HepG2 (cell line): Measurements from ENCODE around the gene C19orf47. TPM values are rescaled to one million over a fixed set of nuclear protein-coding genes. Genes with fewer than 3 reads are reported as not detected.
A peak's percentile ranks its signal among the peaks of the same experiment; 100 is the strongest.

Experiments used
- ATAC-seq: fragments of 200-7000 bp; cut with Tn5 transposase; 3 replicates; pipeline ENCODE4 v1.9.1; 2020; ENCODE audit warnings: mild to moderate bottlenecking, moderate library complexity
- BruUV-seq: library from RNA; stranded (reverse); fragments of 400-500 nt; replicated peaks from 2 replicates; lab custom pipeline; 2021; lab: Mats Ljungman, UMichigan
- CTCF ChIA-PET: fragments of 300-600 bp; formaldehyde crosslinking; extraction: SDS; loops from one replicate; lab custom pipeline; 2021; ENCODE audit warnings: low total read pairs, inconsistent platforms, low intra/inter-chr PET ratio; lab: Yijun Ruan, JAX
- POLR2A ChIA-PET: fragments of 350-600 bp; sonication (Branson Sonifier 250); formaldehyde crosslinking; loops from one replicate; lab custom pipeline; 2020; ENCODE audit warnings: antibody characterized with exemption, inconsistent platforms; lab: Yijun Ruan, JAX
- DNase-seq: peaks from one replicate; pipeline ENCODE4 v3.0.0-alpha.2; 2015; ENCODE audit warnings: low spot score
- FAIRE-seq: peaks from 3 replicates; lab custom pipeline; 2011; peaks lifted over from hg19 to GRCh38; lab: Jason Lieb, UNC
- H2AFZ ChIP-seq: one replicate; pipeline ENCODE4 v1.6.1; 2011; ENCODE audit warnings: low read length, inconsistent platforms
- H3K27ac ChIP-seq: fragments of 300-600 bp; 3 replicates; pipeline ENCODE4 v1.8.0; 2011; ENCODE audit warnings: mixed run types, mild to moderate bottlenecking, mixed read lengths, low read length, inconsistent platforms; ENCODE audit not compliant: insufficient read depth; ENCODE audit errors: extremely low read length
- H3K27me3 ChIP-seq, 2 experiments: fragments of 200-600 bp in 1 of 2; 2 replicates in 1 of 2; 3 replicates in 1 of 2; pipeline versions ENCODE4 v1.6.0 to v1.8.0; 2011; ENCODE audit warnings: low read length in 2 of 2, mild to moderate bottlenecking in 2 of 2, moderate library complexity in 2 of 2, inconsistent platforms in 1 of 2; ENCODE audit not compliant: insufficient read depth in 2 of 2, control insufficient read depth in 1 of 2
- H3K36me3 ChIP-seq, 2 experiments: fragments of 200-600 bp in 1 of 2; replicated peaks in 1 of 2; 2 replicates in 1 of 2; 3 replicates in 1 of 2; pipeline versions ENCODE4 v1.5.1 to v1.8.0; 2011; ENCODE audit warnings: low read length in 2 of 2, inconsistent platforms in 1 of 2; ENCODE audit not compliant: insufficient read depth in 2 of 2, control insufficient read depth in 1 of 2
- H3K4me1 ChIP-seq: 2 replicates; pipeline ENCODE4 v1.5.1; 2012; ENCODE audit warnings: low read length, inconsistent platforms; ENCODE audit not compliant: insufficient read depth
- H3K4me2 ChIP-seq: 2 replicates; pipeline ENCODE4 v1.6.0; 2011; ENCODE audit warnings: low read depth, low read length, inconsistent platforms
- H3K4me3 ChIP-seq, 3 experiments: fragments of 200-600 bp in 1 of 3; sonication (generic), shearing (Covaris generic) in 1 of 3; replicated peaks in 1 of 3; 2 replicates each; pipeline ENCODE4 v1.5.1; 2011 to 2016; ENCODE audit warnings: low read length in 3 of 3, inconsistent platforms in 2 of 3, low read depth in 2 of 3, mild to moderate bottlenecking in 2 of 3, control low read depth in 1 of 3, mixed read lengths in 1 of 3; ENCODE audit not compliant: insufficient read depth in 1 of 3
- H3K79me2 ChIP-seq: one replicate; pipeline ENCODE4 v1.6.1; 2011; ENCODE audit warnings: low read length, inconsistent platforms; ENCODE audit not compliant: insufficient read depth
- H3K9ac ChIP-seq: 2 replicates; pipeline ENCODE4 v1.6.0; 2011; ENCODE audit warnings: mild to moderate bottlenecking, low read depth, low read length, inconsistent platforms; ENCODE audit not compliant: insufficient read depth
- H3K9me3 ChIP-seq: 2 replicates; pipeline ENCODE4 v1.5.1; 2012; ENCODE audit warnings: mild to moderate bottlenecking, low read length
- H4K20me1 ChIP-seq: 2 replicates; pipeline ENCODE4 v1.6.0; 2011; ENCODE audit warnings: inconsistent platforms, mild to moderate bottlenecking, low read length, moderate library complexity; ENCODE audit not compliant: insufficient read depth
- FOXC1 ChIP-seq: sonication (generic); formaldehyde crosslinking; IDR thresholded peaks from 2 replicates; pipeline ENCODE4 v1.8.0; 2022; ENCODE audit warnings: mild to moderate bottlenecking, missing genetic modification reagents, borderline replicate concordance
- GTF2F1 ChIP-seq: fragments of 150-350 bp; IDR thresholded peaks from 2 replicates; pipeline ENCODE4 v1.6.1; 2014; ENCODE audit warnings: low read length
- HCFC1 ChIP-seq: fragments of 150-350 bp; IDR thresholded peaks from 2 replicates; pipeline ENCODE4 v1.6.1; 2014; ENCODE audit warnings: low read depth, low read length
- MED13 ChIP-seq: sonication (generic); formaldehyde crosslinking; IDR thresholded peaks from 2 replicates; pipeline ENCODE4 v1.5.0; 2020; ENCODE audit warnings: missing genetic modification reagents
- NFE2 ChIP-seq: sonication (generic); formaldehyde crosslinking; IDR thresholded peaks from 2 replicates; pipeline ENCODE4 v1.4.0; 2020; ENCODE audit warnings: missing genetic modification reagents
- NR2F2 ChIP-seq: IDR thresholded peaks from 2 replicates; pipeline ENCODE4 v1.6.1; 2012; ENCODE audit warnings: low read depth, inconsistent platforms, borderline replicate concordance
- SKI ChIP-seq: fragments of 450-650 bp; IDR thresholded peaks from one replicate; pipeline ENCODE4 v1.6.1; 2018; ENCODE audit warnings: mild to moderate bottlenecking; ENCODE audit not compliant: partially characterized antibody
- SP1 ChIP-seq, 2 experiments: fragments of 450-650 bp in 1 of 2; sonication (generic) in 1 of 2; formaldehyde crosslinking in 1 of 2; IDR thresholded peaks; 2 replicates each; pipeline versions ENCODE4 v1.4.0 to v1.6.1; 2016 to 2020; ENCODE audit warnings: missing genetic modification reagents in 1 of 2
- TARDBP ChIP-seq: sonication (generic); formaldehyde crosslinking; IDR thresholded peaks from 2 replicates; pipeline ENCODE4 v1.8.0; 2022; ENCODE audit warnings: mild to moderate bottlenecking, missing genetic modification reagents
- ZNF136 ChIP-seq: sonication (generic); formaldehyde crosslinking; IDR thresholded peaks from 2 replicates; pipeline ENCODE4 v1.8.1; 2022; ENCODE audit warnings: low read depth, mild to moderate bottlenecking, moderate library complexity, missing genetic modification reagents
- ZNF512 ChIP-seq: sonication (generic); formaldehyde crosslinking; IDR thresholded peaks from 2 replicates; pipeline ENCODE4 v1.4.0; 2020; ENCODE audit warnings: mild to moderate bottlenecking, missing genetic modification reagents
- ZNF550 ChIP-seq: sonication (generic); formaldehyde crosslinking; IDR thresholded peaks from 2 replicates; pipeline ENCODE4 v1.4.0; 2020; ENCODE audit warnings: mild to moderate bottlenecking, missing genetic modification reagents, borderline replicate concordance
- ZNF598 ChIP-seq: sonication (generic); formaldehyde crosslinking; IDR thresholded peaks from 2 replicates; pipeline ENCODE4 v1.5.1; 2020; ENCODE audit warnings: mild to moderate bottlenecking, missing genetic modification reagents, borderline replicate concordance
- ZNF652 ChIP-seq: IDR thresholded peaks from 2 replicates; pipeline ENCODE4 v1.6.1; 2016; ENCODE audit warnings: low read depth, borderline replicate concordance
- ZNF792 ChIP-seq: IDR thresholded peaks from 2 replicates; pipeline ENCODE4 v1.6.1; 2016
- WGBS: methylation state at CpG from one replicate; pipeline ENCODE4 v1.1.6; 2017; ENCODE audit warnings: low lambda C conversion rate; 5-methylcytosine and 5-hydroxymethylcytosine counted together
- in situ Hi-C: cut with HindIII; loops from 2 replicates; pipeline ENCODE4 v1.10.0; 2017; ENCODE audit warnings: low pct_unique_long_range_greater_than_20kb; ENCODE audit not compliant: extremely low pct_ligation_motif_present
- intact Hi-C: fragments of 100-400 bp; cut with micrococcal nuclease; formaldehyde crosslinking; loops from one replicate; pipeline ENCODE4 v1.10.0; 2022; ENCODE audit not compliant: unreplicated experiment
- polyA plus RNA-seq, 8 experiments: library from polyadenylated mRNA; depleted of rRNA in 3 of 8; stranded (reverse) in 7 of 8; unstranded in 1 of 8; fragments of >200 nt; fragmentation: Illumina TruSeq in 4 of 8; extraction: Trizol in 4 of 8; gene quantifications; 2 replicates each; pipeline versions ENCODE4 v1.2.1 to v1.2.3, GENCODE V29; 2011 to 2016; ENCODE audit warnings: low read depth in 4 of 8, missing spikeins in 1 of 8, mixed read lengths in 1 of 8; ENCODE audit not compliant: insufficient read depth in 1 of 8
- total RNA-seq, 5 experiments: library from RNA; depleted of rRNA; stranded (reverse); fragments of >200 nt; fragmentation: Illumina TruSeq; extraction: Trizol; gene quantifications; 2 replicates each; pipeline ENCODE4 v1.2.3, GENCODE V29; 2016; ENCODE audit warnings: low read depth in 1 of 5
- TF ChIP-seq, protein P1 (sequence below): sonication (generic); formaldehyde crosslinking; IDR thresholded peaks from 2 replicates; pipeline ENCODE4 v1.8.1; 2022; ENCODE audit warnings: low read depth, mild to moderate bottlenecking, missing genetic modification reagents

The C19orf47 gene
- total and polyA plus RNA-seq, 2 of the 13 experiments (the other 11 are each of a cell fraction or from before 2014, with no cell fraction given) = 8.1 to 10.6 TPM

DNA sequence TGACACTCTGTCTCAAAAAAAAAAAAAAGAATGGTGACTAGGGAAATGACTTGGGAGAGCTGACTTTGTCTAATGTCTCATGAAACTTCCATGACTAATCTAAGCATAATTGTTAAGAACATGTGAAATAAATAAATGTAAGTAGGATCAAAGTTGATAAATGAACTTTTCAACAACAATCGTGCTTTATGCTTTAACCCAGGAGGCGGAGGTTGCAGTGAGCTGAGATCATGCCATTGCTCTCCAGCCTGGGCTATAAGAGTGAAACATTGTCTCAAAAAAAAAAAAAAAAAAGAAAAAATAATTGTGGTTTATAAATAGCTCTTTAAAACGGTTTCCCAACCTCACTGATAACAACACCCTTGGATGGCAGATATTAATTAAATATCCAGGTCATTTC, 50.2 kb downstream of the C19orf47 start:
- 65% methylated on average over 3 of the region's 3 CpGs for WGBS
- no peak for ATAC-seq
- no peak overlapping the region for H3K27ac ChIP-seq
- H3K4me1 ChIP-seq = peaks cover 10% of the 10 kb centered on the region
- CTCF ChIA-PET = no interaction called here
- H3K4me2 ChIP-seq = no peak overlapping the region
- in situ Hi-C loops = no loop called here
- no peaks in the 10 kb centered on the region for H3K79me2 ChIP-seq
- FAIRE-seq = no peak
- H3K9ac ChIP-seq = no peak overlapping the region
- no peaks in the 10 kb centered on the region for H3K9me3 ChIP-seq
- BruUV-seq = no TSS peak
- H3K36me3 ChIP-seq = no peaks in the 10 kb centered on the region
- H4K20me1 ChIP-seq = no peaks in the 10 kb centered on the region
- intact Hi-C loops = no loop called here
- no peak for DNase-seq
- no peak overlapping the region for H3K4me3 ChIP-seq
- POLR2A ChIA-PET = no interaction called here
- TF ChIP-seq ZNF136 = no peak
- TF ChIP-seq ZNF550 (CRISPR knock-in tag) = no peak
- no peak for TF ChIP-seq SKI
- TF ChIP-seq SP1 (IDR thresholded peaks at IDR 0.05) = no peak
- TF ChIP-seq SP1 (CRISPR knock-in tag; IDR thresholded peaks at IDR 0.05) = no peak
- H2AFZ ChIP-seq = no peak overlapping the region
- H3K27me3 ChIP-seq = no peaks in the 10 kb centered on the region

- no peak for FAIRE-seq
- ChIA-PET CTCF (no interaction called here), POLR2A (no interaction called here)
- H3K9ac ChIP-seq = no peak overlapping the region
- no peaks in the 10 kb centered on the region for H3K27me3 ChIP-seq
- intact Hi-C loops (no loop called here), in situ Hi-C loops (no loop called here)
- H3K4me2 ChIP-seq = peak overlapping the region; percentile 48; the same call in 1 of the 2 replicates
- no peak overlapping the region for H2AFZ ChIP-seq
- H4K20me1 ChIP-seq = no peaks in the 10 kb centered on the region
- H3K4me3 ChIP-seq = no peak overlapping the region
- H3K36me3 ChIP-seq = no peaks in the 10 kb centered on the region
- H3K4me1 ChIP-seq = peaks cover 20% of the 10 kb centered on the region
- 23% methylated on average over 2 of the region's 6 CpGs for WGBS
- no peaks in the 10 kb centered on the region for H3K9me3 ChIP-seq
- no TSS peak for BruUV-seq
- no peak for DNase-seq
- H3K79me2 ChIP-seq = no peaks in the 10 kb centered on the region
- H3K27ac ChIP-seq = no peak overlapping the region
- no peak for ATAC-seq
- TF ChIP-seq ZNF512 (CRISPR knock-in tag) = no peak
- TF ChIP-seq NFE2 (CRISPR knock-in tag) = no peak
- TF ChIP-seq, protein P1, sequence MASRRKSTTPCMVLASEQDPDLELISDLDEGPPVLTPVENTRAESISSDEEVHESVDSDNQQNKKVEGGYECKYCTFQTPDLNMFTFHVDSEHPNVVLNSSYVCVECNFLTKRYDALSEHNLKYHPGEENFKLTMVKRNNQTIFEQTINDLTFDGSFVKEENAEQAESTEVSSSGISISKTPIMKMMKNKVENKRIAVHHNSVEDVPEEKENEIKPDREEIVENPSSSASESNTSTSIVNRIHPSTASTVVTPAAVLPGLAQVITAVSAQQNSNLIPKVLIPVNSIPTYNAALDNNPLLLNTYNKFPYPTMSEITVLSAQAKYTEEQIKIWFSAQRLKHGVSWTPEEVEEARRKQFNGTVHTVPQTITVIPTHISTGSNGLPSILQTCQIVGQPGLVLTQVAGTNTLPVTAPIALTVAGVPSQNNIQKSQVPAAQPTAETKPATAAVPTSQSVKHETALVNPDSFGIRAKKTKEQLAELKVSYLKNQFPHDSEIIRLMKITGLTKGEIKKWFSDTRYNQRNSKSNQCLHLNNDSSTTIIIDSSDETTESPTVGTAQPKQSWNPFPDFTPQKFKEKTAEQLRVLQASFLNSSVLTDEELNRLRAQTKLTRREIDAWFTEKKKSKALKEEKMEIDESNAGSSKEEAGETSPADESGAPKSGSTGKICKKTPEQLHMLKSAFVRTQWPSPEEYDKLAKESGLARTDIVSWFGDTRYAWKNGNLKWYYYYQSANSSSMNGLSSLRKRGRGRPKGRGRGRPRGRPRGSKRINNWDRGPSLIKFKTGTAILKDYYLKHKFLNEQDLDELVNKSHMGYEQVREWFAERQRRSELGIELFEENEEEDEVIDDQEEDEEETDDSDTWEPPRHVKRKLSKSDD (CRISPR knock-in tag) = no peak
- no peak for TF ChIP-seq ZNF792 (CRISPR knock-in tag)
- TF ChIP-seq MED13 (CRISPR knock-in tag) = no peak
- TF ChIP-seq ZNF652 (CRISPR knock-in tag) = no peak
- no peak for TF ChIP-seq HCFC1
- no peak for TF ChIP-seq FOXC1 (CRISPR knock-in tag)
- no peak for TF ChIP-seq GTF2F1
- no peak for TF ChIP-seq TARDBP (CRISPR knock-in tag)
- TF ChIP-seq NR2F2 = no peak
- TF ChIP-seq ZNF598 (CRISPR knock-in tag) = no peak
Measured at GRCh38 chr19:40294560-40294959, 53.6 kb downstream of the C19orf47 start.
